Psoas muscle (tissue), 8 donors: Measurements from ENCODE around the gene RACGAP1. TPM values are rescaled to one million over a fixed set of nuclear protein-coding genes. Genes with fewer than 3 reads are reported as not detected.
A peak's percentile ranks its signal among the peaks of the same experiment; 100 is the strongest.

Source experiments
- ATAC-seq, 4 donors: fragments of 200-7000 bp; cut with Tn5 transposase; one replicate each; pipeline ENCODE4 v1.9.1; 2020; ENCODE audit warnings: moderate library complexity in 3 of 4, mild to moderate bottlenecking in 2 of 4
- DNase-seq, 2 donors: peaks; one replicate each; pipeline ENCODE4 v3.0.0-alpha.2; 2020
- H3K27ac ChIP-seq: fragments of 200-600 bp; one replicate; pipeline ENCODE4 v1.8.0; 2022
- H3K27me3 ChIP-seq, 3 donors: fragments of 200-600 bp in 1 of 3; one replicate each; pipeline versions ENCODE4 v1.6.1 to v1.8.0; 2013 to 2022; ENCODE audit warnings: low read length in 2 of 3, mild to moderate bottlenecking in 2 of 3, moderate library complexity in 1 of 3; ENCODE audit not compliant: insufficient read depth in 3 of 3
- H3K36me3 ChIP-seq, 2 donors: fragments of 200-600 bp in 1 of 2; one replicate each; pipeline versions ENCODE4 v1.6.1 to v1.8.0; 2013 to 2022; ENCODE audit warnings: low read depth in 1 of 2, mild to moderate bottlenecking in 1 of 2, moderate library complexity in 1 of 2; ENCODE audit not compliant: insufficient read depth in 1 of 2
- H3K4me1 ChIP-seq: fragments of 200-600 bp; one replicate; pipeline ENCODE4 v1.8.0; 2022
- H3K4me3 ChIP-seq: fragments of 200-600 bp; one replicate; pipeline ENCODE4 v1.8.0; 2022; ENCODE audit warnings: mild to moderate bottlenecking
- H3K9me3 ChIP-seq: fragments of 200-600 bp; one replicate; pipeline ENCODE4 v1.8.0; 2022
- CTCF ChIP-seq: fragments of 200-600 bp; IDR thresholded peaks from one replicate; pipeline ENCODE4 v1.8.0; 2022; ENCODE audit warnings: antibody characterized with exemption
- WGBS, 3 donors: extraction: QIAGEN DNeasy Blood & Tissue Kit; methylation state at CpG; one replicate each; pipeline versions ENCODE4 v1.1.6 to v1.1.7; 2013; 5-methylcytosine and 5-hydroxymethylcytosine counted together
- intact Hi-C, 2 donors: fragments of 100-400 bp; cut with DNase I; formaldehyde crosslinking; loops; one replicate each; pipeline versions ENCODE4 v1.11.0 to v1.14.2; 2022
- polyA plus RNA-seq, 3 donors: library from polyadenylated mRNA; stranded (reverse); fragments of 200-250 nt; gene quantifications; one replicate each; pipeline ENCODE4 v1.2.3, GENCODE V29; 2013
- total RNA-seq, 4 donors: library from RNA; stranded (reverse); fragmentation: NEBNext Ultra II Directional in 2 of 4; extraction: Animal tissue kit (Norgen Biotek cat#: 25700) in 2 of 4; gene quantifications; one replicate each; pipeline versions ENCODE4 v1.2.1 to v1.2.4, GENCODE V29; 2021 to 2023
- donor health status: healthy with polysubstance abuse.
- donor health status: DM: no; HTN: no; CAD: no; lungs with moderate emphysema.
- donor health status: Bipolar disorder and iron deficiency.
- donor health status: healthy.
- donor health status: DM: yes; HTN: yes; CAD: no.
- donor health status: DM: no; HTN: no; CAD: no.
- donor health status: DM: no; HTN: no; CAD: no.
- donor health status: DM: yes; HTN: yes; CAD: no.

Gene RACGAP1
- total and polyA plus RNA-seq, 7 donors = 3.4 to 15.3 (median 5.4) TPM

GRCh38 chr12:50040657-50041056, 15.4 kb upstream of the RACGAP1 start:
- DNase-seq (no peak), ATAC-seq (no peak)
- Histone ChIP-seq H3K36me3 (no peaks in the 10 kb centered on the region), H3K9me3 (no peaks in the 10 kb centered on the region), H3K27me3 (peaks cover 0 to 4% (median 0%) of the 10 kb centered on the region in 3 donors), H3K4me1 (no peaks in the 10 kb centered on the region), H3K27ac (no peak overlapping the region), H3K4me3 (no peak overlapping the region)
- WGBS, 3 donors = 55 to 65% (median 63%) methylated on average over 4 of the region's 4 CpGs
- TF ChIP-seq CTCF = no peak
- intact Hi-C loops = no loop called here

DNA sequence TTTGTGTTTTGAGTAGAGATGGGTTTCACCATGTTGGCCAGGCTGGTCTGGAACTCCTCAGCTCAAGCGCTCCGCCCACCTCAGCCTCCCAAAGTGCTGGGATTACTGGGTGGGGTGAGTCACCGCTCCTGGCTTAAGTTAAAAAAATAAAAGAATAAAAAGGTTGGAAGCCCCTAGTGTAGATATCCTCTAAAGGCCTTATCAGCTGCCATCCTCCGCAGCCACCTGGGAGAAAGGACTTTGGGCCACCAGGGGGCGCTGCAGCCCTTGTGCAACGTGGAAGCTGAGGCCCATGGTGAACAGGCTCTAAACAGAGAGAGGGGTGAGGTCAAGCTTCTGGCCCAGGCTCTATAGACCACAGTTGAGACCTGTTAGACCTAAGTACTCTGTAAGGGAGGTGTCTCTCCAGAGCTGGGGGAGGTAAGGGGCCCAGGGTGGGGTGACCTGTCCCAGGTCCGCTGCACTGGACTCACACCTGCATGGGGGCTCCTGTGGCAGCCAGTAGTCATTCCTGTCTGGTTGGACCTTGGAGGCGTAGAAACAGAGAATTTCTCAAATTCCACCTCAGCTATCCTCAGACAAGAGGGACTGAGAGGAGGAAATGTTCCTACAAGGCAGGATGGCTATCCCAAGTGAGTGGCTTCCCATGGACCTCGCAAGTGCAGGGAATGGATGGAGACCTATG, 14.0 kb upstream of the RACGAP1 start:
- intact Hi-C loops = loop anchor here in 1 of 2 donors (1.0 kb wide), 1 partner anchor 31 kb away; no protein-coding TSS in a partner anchor
- no peaks in the 10 kb centered on the region for H3K4me1 ChIP-seq
- DNase-seq = peak; percentile 85 to 91

DNA sequence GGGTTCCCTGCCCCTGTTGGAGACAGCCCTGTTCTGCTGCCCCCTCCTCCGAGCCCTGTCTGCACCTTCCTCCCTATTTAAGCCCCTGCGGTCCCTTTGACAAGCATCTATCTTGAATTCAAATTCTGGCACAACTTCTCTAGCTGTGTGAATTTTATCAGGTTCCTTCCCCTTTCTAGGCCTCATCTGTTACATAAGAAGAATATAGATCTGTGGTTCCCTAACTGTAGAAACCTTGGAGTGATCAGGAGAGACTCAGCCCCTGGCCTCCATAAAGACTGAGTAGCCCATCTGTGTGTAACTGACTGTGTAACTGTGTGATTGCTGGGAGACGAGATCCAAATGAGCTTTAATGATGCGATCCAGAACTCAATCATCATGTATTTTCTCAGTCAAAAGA, 13.0 kb upstream of the RACGAP1 start:
- H3K27ac ChIP-seq = no peak overlapping the region
- ATAC-seq (no peak), DNase-seq (no peak)
- intact Hi-C loops = no loop called here
- no peaks in the 10 kb centered on the region for H3K4me1 ChIP-seq
- peaks cover 0 to 15% (median 0%) of the 10 kb centered on the region in 3 donors for H3K27me3 ChIP-seq
- no peaks in the 10 kb centered on the region for H3K36me3 ChIP-seq
- WGBS, 3 donors = 92 to 97% (median 95%) methylated on average over 4 of the region's 4 CpGs
- no peaks in the 10 kb centered on the region for H3K9me3 ChIP-seq
- TF ChIP-seq CTCF = no peak
- no peak overlapping the region for H3K4me3 ChIP-seq

More for the DNA sequence above, 14.0 kb upstream of the RACGAP1 start:
- TF ChIP-seq CTCF = peak; percentile 86
- H3K27ac ChIP-seq = no peak overlapping the region
- no peaks in the 10 kb centered on the region for H3K36me3 ChIP-seq
- H3K27me3 ChIP-seq = peaks cover 0 to 10% (median 0%) of the 10 kb centered on the region in 3 donors
- 50 to 59% (median 53%) methylated on average over 9 of the region's 9 CpGs for WGBS, 3 donors
- ATAC-seq = peak; percentile 76 to 92 (median 84)
- H3K4me3 ChIP-seq = no peak overlapping the region
- H3K9me3 ChIP-seq = no peaks in the 10 kb centered on the region

DNA sequence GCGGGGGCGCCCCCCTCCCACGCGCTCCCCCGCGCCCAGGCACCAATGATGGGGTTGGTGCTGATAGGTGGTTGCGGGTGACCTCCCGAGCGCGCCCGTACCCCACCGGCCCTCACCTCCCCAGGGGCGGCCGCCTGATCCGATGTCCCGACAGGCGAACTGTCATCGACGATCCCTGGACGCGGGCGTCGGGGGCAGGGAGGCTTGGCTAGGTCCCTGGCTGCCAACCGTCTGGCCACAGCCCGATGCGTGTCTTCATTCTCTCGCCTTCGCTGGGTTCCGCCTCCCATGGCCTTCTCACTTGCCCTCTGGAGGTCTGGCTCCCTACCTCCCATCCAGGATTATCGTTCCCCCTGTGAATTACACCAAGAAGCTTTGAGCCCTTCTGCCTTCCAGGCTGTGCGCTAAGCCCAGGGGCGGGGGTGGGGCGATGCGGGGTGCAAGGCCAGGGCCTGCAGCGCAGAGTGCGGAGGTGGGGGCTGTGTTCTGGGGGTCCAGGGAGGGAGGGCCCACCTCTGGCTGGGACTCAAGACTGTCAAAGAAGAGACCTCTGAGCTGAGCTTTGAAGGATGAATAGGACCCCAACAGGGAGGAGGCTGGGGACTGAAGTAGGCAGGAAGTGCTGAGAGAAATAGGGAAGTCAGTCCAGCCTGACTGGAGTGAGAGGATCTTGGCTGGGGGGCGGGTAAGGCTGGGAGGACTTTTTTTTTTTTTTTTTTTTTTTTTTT, 7.7 kb upstream of the RACGAP1 start:
- DNase-seq = no peak
- H3K27ac ChIP-seq = no peak overlapping the region

More for the DNA sequence above, 7.7 kb upstream of the RACGAP1 start:
- Histone ChIP-seq H3K9me3 (no peaks in the 10 kb centered on the region), H3K4me1 (no peaks in the 10 kb centered on the region), H3K27me3 (peaks cover 0 to 23% (median 7%) of the 10 kb centered on the region in 3 donors), H3K4me3 (peak overlapping the region; percentile 38), H3K36me3 (no peaks in the 10 kb centered on the region)
- no peak for TF ChIP-seq CTCF
- whole genome bisulfite sequencing, 3 donors = 15 to 21% (median 16%) methylated on average over 24 to 37 of the region's 37 CpGs
- intact Hi-C loops = no loop called here
- peak in 1 of 4 donors; percentile 35 for ATAC-seq
